Esophagus muscularis mucosa (tissue), 4 donors: Measurements from ENCODE around the gene PRPF18. TPM values are rescaled to one million over a fixed set of nuclear protein-coding genes. Genes with fewer than 3 reads are reported as not detected.

Source experiments
- DNase-seq: peaks from one replicate; pipeline ENCODE4 v3.0.0-alpha.2; 2017; ENCODE audit errors: extremely low spot score
- H3K27ac ChIP-seq, 4 donors: fragments of 200-600 bp; sonication (generic); replicated peaks in 1 of 4; 1 replicate in 3 of 4; 2 replicates in 1 of 4; pipeline ENCODE4 v1.5.1; 2016 to 2019; ENCODE audit warnings: mild to moderate bottlenecking in 1 of 4
- H3K27me3 ChIP-seq, 4 donors: fragments of 200-600 bp; sonication (generic); one replicate each; pipeline versions ENCODE4 v1.5.1 to v1.6.0; 2016 to 2019
- H3K36me3 ChIP-seq, 4 donors: fragments of 200-600 bp; sonication (generic); one replicate each; pipeline ENCODE4 v1.5.1; 2016 to 2019
- H3K4me1 ChIP-seq, 4 donors: fragments of 200-600 bp; sonication (generic); one replicate each; pipeline ENCODE4 v1.5.1; 2016 to 2019
- H3K4me3 ChIP-seq, 4 donors: fragments of 200-600 bp; sonication (generic); 1 replicate in 2 of 4; 2 replicates in 2 of 4; pipeline ENCODE4 v1.5.1; 2016 to 2019; ENCODE audit warnings: mild to moderate bottlenecking in 4 of 4, moderate library complexity in 1 of 4
- H3K9me3 ChIP-seq, 4 donors: fragments of 200-600 bp; sonication (generic); 1 replicate in 3 of 4; 2 replicates in 1 of 4; pipeline ENCODE4 v1.5.1; 2016 to 2019
- CTCF ChIP-seq, 3 experiments: fragments of 200-600 bp in 2 of 3; fragments of 450-650 bp in 1 of 3; sonication (generic) in 2 of 3; IDR thresholded peaks; one replicate each; pipeline ENCODE4 v1.5.1; 2017 to 2019; ENCODE audit warnings: antibody characterized with exemption in 3 of 3, mild to moderate bottlenecking in 2 of 3, moderate library complexity in 1 of 3
- EP300 ChIP-seq: sonication (generic); formaldehyde crosslinking; IDR thresholded peaks from one replicate; pipeline ENCODE4 v1.6.1; 2017; ENCODE audit warnings: antibody characterized with exemption
- POLR2A ChIP-seq: fragments of 450-650 bp; IDR thresholded peaks from one replicate; pipeline ENCODE4 v1.6.1; 2017; ENCODE audit warnings: antibody characterized with exemption, moderate library complexity, mild to moderate bottlenecking, low read depth
- POLR2AphosphoS5 ChIP-seq, 2 donors: sonication (generic); formaldehyde crosslinking; IDR thresholded peaks; one replicate each; pipeline ENCODE4 v1.6.1; 2017; ENCODE audit warnings: antibody characterized with exemption in 2 of 2
- WGBS: methylation state at CpG from one replicate; pipeline ENCODE4 v1.1.5; 2018; 5-methylcytosine and 5-hydroxymethylcytosine counted together
- intact Hi-C: fragments of 100-400 bp; cut with DNase I; formaldehyde crosslinking; loops from one replicate; pipeline ENCODE4 v1.15.1; 2023
- total RNA-seq, 4 donors: library from RNA; depleted of rRNA; stranded (reverse); fragments of >200 nt; gene quantifications; one replicate each; pipeline versions ENCODE4 v1.1.0 to v1.2.1, GENCODE V29; 2016

The PRPF18 gene
- total RNA-seq, 4 donors from 2014 or later = 16.2 to 27.8 (median 25.6) TPM

GRCh38 chr10:13587391-13587790 is 626 bp downstream of the PRPF18 start:
- peak overlapping the region in 3 of 4 donors; percentile 68 to 77 (median 69) for H3K27ac ChIP-seq
- peaks cover 0 to 10% (median 7%) of the 10 kb centered on the region in 4 donors for H3K36me3 ChIP-seq
- WGBS = 6% methylated on average over 15 of the region's 19 CpGs
- H3K4me1 ChIP-seq = peaks cover 16 to 25% (median 20%) of the 10 kb centered on the region in 4 donors
- peaks cover 0 to 19% (median 0%) of the 10 kb centered on the region in 4 donors for H3K27me3 ChIP-seq
- TF ChIP-seq POLR2A (no peak), CTCF (IDR thresholded peaks at IDR 0.05) (no peak)
- no peak for DNase-seq
- H3K4me3 ChIP-seq = peak overlapping the region; percentile 76 to 86 (median 78)
- no peaks in the 10 kb centered on the region for H3K9me3 ChIP-seq
- intact Hi-C loops = loop anchor here (5.0 kb wide), 2 partner anchors 60 to 215 kb away; partner anchors contain the start of gene BEND7

DNA sequence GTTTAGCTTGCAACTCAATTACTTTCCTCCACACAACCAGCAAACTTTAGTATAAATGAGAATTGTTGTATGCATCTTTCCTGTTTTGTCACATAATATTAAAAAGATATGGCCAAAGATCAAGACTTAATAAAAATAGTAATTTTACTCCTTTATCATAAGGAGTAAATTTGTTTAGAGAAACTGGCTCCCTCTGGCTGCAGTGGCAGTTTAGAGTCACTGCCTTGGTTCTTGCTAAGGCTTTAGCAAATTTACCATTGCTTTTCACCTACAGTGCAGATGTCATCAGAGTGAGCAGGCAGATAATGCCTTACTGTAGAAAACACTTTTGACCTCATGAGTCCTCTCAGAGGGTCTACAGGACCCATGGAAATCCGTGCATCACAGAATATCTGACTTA is 2.6 kb downstream of the PRPF18 start:
- Histone ChIP-seq H3K4me1 (peaks cover 16 to 25% (median 20%) of the 10 kb centered on the region in 4 donors), H3K27me3 (peaks cover 0 to 10% (median 0%) of the 10 kb centered on the region in 4 donors), H3K27ac (no peak overlapping the region), H3K4me3 (no peak overlapping the region), H3K36me3 (peaks cover 0 to 27% (median 15%) of the 10 kb centered on the region in 4 donors), H3K9me3 (no peaks in the 10 kb centered on the region)
- no peak for DNase-seq
- no peak for TF ChIP-seq CTCF (IDR thresholded peaks at IDR 0.05)
- TF ChIP-seq EP300 = no peak
- no peak for TF ChIP-seq POLR2A
- TF ChIP-seq POLR2AphosphoS5 (IDR thresholded peaks at IDR 0.05) = no peak
- intact Hi-C loops = loop anchor here (5.0 kb wide), 2 partner anchors 62 to 217 kb away; partner anchors contain the start of gene BEND7
- 79% methylated on average over 1 of the region's 1 CpG for WGBS

GRCh38 chr10:13590886-13591285 is 4.1 kb downstream of the PRPF18 start:
- H3K4me1 ChIP-seq = peaks cover 16 to 25% (median 20%) of the 10 kb centered on the region in 4 donors
- H3K4me3 ChIP-seq = no peak overlapping the region
- H3K27me3 ChIP-seq = no peaks in the 10 kb centered on the region
- TF ChIP-seq POLR2A (no peak), EP300 (no peak), POLR2AphosphoS5 (IDR thresholded peaks at IDR 0.05) (no peak), CTCF (IDR thresholded peaks at IDR 0.05) (no peak)
- no peak overlapping the region for H3K27ac ChIP-seq
- no peaks in the 10 kb centered on the region for H3K9me3 ChIP-seq
- intact Hi-C loops = no loop called here
- peaks cover 0 to 27% (median 15%) of the 10 kb centered on the region in 4 donors for H3K36me3 ChIP-seq
- 81% methylated on average over 4 of the region's 4 CpGs for WGBS
- no peak for DNase-seq

DNA sequence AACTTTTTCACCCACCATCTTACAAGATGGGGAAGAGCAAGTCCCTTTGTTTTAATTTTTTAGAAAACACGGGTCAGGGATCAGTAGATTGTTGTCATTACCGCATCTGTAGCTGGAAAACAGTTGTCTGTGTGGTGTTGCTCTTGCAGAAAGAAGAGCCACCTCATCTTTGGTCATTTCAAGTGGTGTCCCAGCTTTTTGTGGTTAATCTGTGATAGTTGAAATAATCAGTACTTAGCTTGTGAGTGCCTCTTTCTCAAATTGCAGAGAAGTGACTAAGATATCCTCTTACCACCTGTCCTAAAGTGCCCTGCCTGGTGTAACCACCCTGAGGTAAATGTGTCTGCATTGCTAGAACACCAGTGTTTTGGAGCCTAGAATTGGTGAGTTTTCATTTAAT is 5.5 kb downstream of the PRPF18 start:
- Histone ChIP-seq H3K4me1 (peaks cover 15 to 21% (median 17%) of the 10 kb centered on the region in 4 donors), H3K27ac (no peak overlapping the region), H3K27me3 (no peaks in the 10 kb centered on the region), H3K9me3 (no peaks in the 10 kb centered on the region), H3K36me3 (peaks cover 0 to 27% (median 17%) of the 10 kb centered on the region in 4 donors), H3K4me3 (no peak overlapping the region)
- 92% methylated on average over 2 of the region's 2 CpGs for WGBS
- intact Hi-C loops = no loop called here
- no peak for DNase-seq
- TF ChIP-seq POLR2A = no peak
- TF ChIP-seq EP300 = no peak
- TF ChIP-seq CTCF (IDR thresholded peaks at IDR 0.05) = no peak
- TF ChIP-seq POLR2AphosphoS5 (IDR thresholded peaks at IDR 0.05) = no peak

DNA sequence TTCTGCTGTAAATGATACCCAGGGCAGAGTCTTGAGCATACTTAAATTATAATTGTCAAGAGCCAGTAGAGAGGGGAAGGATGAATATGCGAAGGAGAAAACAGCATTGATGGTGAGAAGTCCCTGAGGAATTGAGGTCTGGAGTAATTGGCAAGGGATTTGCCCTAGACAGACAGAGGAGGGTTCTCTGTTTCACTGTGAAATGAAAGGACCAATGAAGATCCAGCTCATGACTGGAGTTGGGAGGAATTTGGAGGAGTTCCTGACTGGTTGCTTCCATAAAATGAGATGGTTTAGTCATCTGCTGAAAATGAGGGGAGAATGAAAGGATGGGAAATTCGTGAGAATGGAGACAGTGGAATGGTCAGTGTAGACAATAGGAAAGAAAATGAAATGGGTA is 6.8 kb downstream of the PRPF18 start:
- intact Hi-C loops = no loop called here
- Histone ChIP-seq H3K4me3 (no peak overlapping the region), H3K9me3 (no peaks in the 10 kb centered on the region), H3K36me3 (peaks cover 0 to 35% (median 20%) of the 10 kb centered on the region in 4 donors), H3K27me3 (no peaks in the 10 kb centered on the region), H3K27ac (no peak overlapping the region), H3K4me1 (peaks cover 3 to 8% (median 5%) of the 10 kb centered on the region in 4 donors)
- no peak for DNase-seq
- TF ChIP-seq POLR2AphosphoS5 (IDR thresholded peaks at IDR 0.05) (no peak), POLR2A (no peak), CTCF (IDR thresholded peaks at IDR 0.05) (no peak), EP300 (no peak)
- 84% methylated on average over 2 of the region's 2 CpGs for WGBS
